ENCODE data around the gene DNAJC5. TPM values are rescaled to one million over a fixed set of nuclear protein-coding genes. Genes with fewer than 3 reads are reported as not detected.
"Not testable (repeated sequence)": the region's sequence is repeated elsewhere in the genome, so short reads cannot be mapped to it uniquely, and the experiment has no call there.

Gene DNAJC5
- total RNA-seq, 2 donors from 2014 or later, result 44.4 to 66.6 TPM

DNA sequence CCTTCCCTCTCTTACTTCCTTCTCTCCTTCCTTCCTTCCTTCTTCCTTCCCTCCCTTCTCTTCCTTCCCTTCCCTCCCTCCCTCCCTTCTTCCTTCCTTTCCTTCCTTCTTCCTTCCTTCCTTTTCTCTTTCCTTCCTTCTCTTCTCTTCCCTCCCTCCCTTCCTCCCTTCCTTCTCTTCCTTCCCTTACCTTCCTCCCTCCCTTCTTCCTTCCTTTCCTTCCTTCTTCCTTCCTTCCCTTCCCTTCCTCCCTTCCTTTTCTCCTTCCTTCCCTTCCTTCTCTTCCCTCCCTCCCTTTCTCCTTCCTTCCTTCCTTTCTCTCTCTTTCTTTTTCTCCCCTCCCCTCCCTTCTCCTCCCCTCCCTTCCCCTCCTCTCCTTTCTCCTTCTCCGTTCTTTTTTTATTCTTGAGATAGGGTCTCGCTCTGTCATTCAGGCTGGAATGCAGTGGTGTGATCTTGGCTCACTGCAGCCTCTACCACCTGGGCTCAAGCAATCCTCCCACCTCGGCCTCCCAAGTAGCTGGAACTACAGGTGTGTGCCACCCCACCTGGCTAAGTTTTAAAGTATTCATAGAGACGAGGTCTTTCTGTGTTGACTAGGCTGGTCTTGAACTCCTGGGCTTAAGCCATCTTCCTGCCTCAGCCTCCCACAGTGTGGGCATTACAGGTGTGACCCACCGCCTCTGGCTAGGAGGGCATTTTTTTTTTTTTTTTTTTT lies 75.9 kb downstream of the DNAJC5 start:
- DNase-seq (ENCODE audit: low spot score), result no peak
- WGBS, result 93% methylated on average over 5 of the region's 5 CpGs

GRCh38 chr20:63971960-63972311 lies 77.0 kb downstream of the DNAJC5 start:
- intact Hi-C loops (cut with DNase I), result loop anchor here (5.0 to 10.0 kb wide), 4 partner anchors 65 to 435 kb away; partner anchors contain the start of gene PTK6
- DNase-seq (ENCODE audit: low spot score); H3K9me3 ChIP-seq; H3K36me3 ChIP-seq; H3K27me3 ChIP-seq (replicated peaks; ENCODE audit: insufficient read depth); H3K27ac ChIP-seq; H3K4me3 ChIP-seq: not testable (repeated sequence)
- peaks cover 23% of the 10 kb centered on the region for H3K4me1 ChIP-seq (replicated peaks)
- WGBS, result 88% methylated on average over 10 of the region's 10 CpGs

More for the DNA sequence above, 75.9 kb downstream of the DNAJC5 start:
- Histone ChIP-seq H3K4me1 (replicated peaks) (peaks cover 23% of the 10 kb centered on the region), H3K27me3 (replicated peaks; ENCODE audit: insufficient read depth) (no peaks in the 10 kb centered on the region), H3K9me3 (no peaks in the 10 kb centered on the region), H3K27ac (peak overlapping the region in 1 of 2 donors; percentile 52), H3K36me3 (no peaks in the 10 kb centered on the region), H3K4me3 (no peak overlapping the region)
- intact Hi-C loops (cut with DNase I), result loop anchor here (5.0 to 10.0 kb wide), 4 partner anchors 64 to 434 kb away; partner anchors contain the start of gene PTK6
- TF ChIP-seq POLR2A (IDR thresholded peaks at IDR 0.05), result no peak
- no peak for TF ChIP-seq CTCF (IDR thresholded peaks at IDR 0.05)
- TF ChIP-seq POLR2AphosphoS5 (IDR thresholded peaks at IDR 0.05), result no peak

DNA sequence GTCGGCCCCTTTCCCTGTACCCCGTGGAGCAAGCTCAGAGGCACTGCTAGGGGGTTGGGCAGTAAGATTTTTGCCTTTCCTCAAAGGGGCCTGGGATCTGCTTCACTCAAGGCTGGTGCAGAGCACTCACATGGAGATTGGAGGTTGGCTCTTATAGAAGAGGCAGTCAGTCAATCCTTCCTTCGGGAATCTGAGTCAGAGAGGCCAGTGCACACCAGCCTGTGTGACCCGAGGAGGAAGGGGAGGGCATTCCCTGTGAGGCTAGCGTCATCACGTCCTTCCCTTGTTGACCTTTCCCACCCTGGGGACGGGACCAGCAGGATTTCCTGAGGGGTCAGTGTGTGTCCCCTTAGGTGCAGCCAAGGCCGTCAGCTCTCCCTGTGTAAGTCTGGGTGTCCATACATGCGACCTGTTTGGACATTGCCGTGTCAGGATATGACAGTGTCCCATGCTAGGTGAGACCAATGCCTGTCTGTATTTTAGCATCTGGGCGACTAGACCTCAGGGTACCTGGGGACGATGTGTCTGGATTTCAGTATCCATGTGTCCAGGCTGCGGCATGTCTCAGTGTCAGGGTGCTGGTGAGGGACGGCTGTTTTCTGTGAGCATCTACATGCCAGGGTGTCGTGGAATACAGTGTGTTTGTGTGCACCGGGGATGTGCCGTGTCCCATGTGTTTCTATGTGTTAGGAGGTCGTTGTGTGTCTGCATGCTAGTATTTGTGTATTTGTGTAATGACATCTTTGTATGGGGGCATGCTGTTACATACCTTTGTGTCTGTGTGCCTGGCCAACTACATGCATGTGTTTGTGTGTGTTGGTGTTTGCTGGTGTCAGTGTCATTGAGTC lies 77.6 kb downstream of the DNAJC5 start:
- H3K27ac ChIP-seq, result no peak overlapping the region
- WGBS, result 83% methylated on average over 18 of the region's 18 CpGs

DNA sequence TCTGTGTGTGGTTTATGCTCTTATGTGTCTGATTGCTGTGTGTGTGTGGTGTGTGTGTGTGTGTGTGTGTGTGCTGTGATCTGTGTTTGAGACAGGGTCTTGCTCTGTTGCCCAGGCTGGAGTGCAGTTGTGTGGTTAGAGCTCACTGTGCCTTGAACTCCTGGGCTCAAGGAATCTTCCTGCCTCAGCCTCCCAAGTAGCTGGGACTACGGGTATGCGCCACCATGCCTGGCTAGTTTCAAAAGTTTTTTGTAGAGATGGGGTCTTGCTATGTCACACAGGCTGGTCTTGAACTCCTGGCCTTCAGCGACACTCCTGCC lies 78.2 kb downstream of the DNAJC5 start:
- no peak overlapping the region for H3K4me3 ChIP-seq
- TF ChIP-seq POLR2A (IDR thresholded peaks at IDR 0.05) (no peak), CTCF (IDR thresholded peaks at IDR 0.05) (no peak), POLR2AphosphoS5 (IDR thresholded peaks at IDR 0.05) (no peak)
- peaks cover 23% of the 10 kb centered on the region for H3K4me1 ChIP-seq (replicated peaks)
- WGBS, result 96% methylated on average over 3 of the region's 3 CpGs
- no peak for DNase-seq (ENCODE audit: low spot score)
- no peaks in the 10 kb centered on the region for H3K9me3 ChIP-seq
- H3K36me3 ChIP-seq, result no peaks in the 10 kb centered on the region
- peak overlapping the region; percentile 65 to 74 for H3K27ac ChIP-seq
- intact Hi-C loops (cut with DNase I), result loop anchor here (5.0 to 10.0 kb wide), 4 partner anchors 66 to 436 kb away; partner anchors contain the start of gene PTK6
- H3K27me3 ChIP-seq (replicated peaks; ENCODE audit: insufficient read depth), result no peaks in the 10 kb centered on the region

More for the DNA sequence above, 77.6 kb downstream of the DNAJC5 start:
- no peak for DNase-seq (ENCODE audit: low spot score)
- Histone ChIP-seq H3K4me3 (no peak overlapping the region), H3K27me3 (replicated peaks; ENCODE audit: insufficient read depth) (no peaks in the 10 kb centered on the region), H3K4me1 (replicated peaks) (peaks cover 23% of the 10 kb centered on the region), H3K9me3 (no peaks in the 10 kb centered on the region), H3K36me3 (no peaks in the 10 kb centered on the region)
- intact Hi-C loops (cut with DNase I), result loop anchor here (5.0 to 10.0 kb wide), 4 partner anchors 65 to 435 kb away; partner anchors contain the start of gene PTK6
- TF ChIP-seq POLR2AphosphoS5 (IDR thresholded peaks at IDR 0.05) (no peak), CTCF (IDR thresholded peaks at IDR 0.05) (no peak), POLR2A (IDR thresholded peaks at IDR 0.05) (no peak)

DNA sequence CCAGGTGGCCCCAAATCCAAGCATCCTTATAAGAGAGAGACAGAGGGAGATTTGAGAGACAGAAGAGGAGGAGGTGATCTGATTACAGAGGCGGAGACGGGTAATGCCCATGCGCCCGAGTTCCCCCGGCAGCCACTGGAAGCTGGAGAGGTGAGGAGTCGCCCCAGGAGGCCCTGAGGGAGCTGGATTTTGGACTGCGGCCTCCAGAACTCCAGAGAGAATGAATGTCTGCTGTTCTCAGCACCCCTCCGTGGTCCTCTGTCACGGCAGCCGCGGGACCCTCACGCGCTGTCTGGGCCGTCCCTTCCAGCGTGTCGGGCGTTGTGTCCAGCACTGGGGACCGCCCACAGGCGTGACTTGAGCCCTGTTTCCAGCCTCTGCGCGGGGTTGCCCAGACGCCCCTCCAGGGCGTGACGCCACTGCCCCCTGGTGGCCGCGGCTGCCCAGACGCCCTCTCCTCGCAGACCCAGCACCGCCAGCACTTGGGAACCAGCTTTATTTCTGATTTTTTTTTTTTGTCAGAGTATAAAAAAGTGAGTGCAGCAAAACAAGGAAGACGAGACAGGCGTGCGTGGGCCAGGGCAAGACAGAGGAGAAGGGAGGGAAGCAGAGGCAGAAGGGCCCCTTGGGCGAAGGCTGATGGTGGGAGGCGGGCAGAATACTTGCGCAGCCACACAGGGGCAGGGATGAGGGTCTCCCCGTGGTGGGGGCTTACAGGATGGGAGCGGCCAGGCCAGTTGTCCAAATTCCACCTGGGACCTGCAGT lies 78.9 kb downstream of the DNAJC5 start:
- Histone ChIP-seq H3K27me3 (replicated peaks; ENCODE audit: insufficient read depth) (no peaks in the 10 kb centered on the region), H3K4me1 (replicated peaks) (peaks cover 17% of the 10 kb centered on the region), H3K27ac (peak overlapping the region; percentile 65 to 74), H3K9me3 (no peaks in the 10 kb centered on the region), H3K36me3 (no peaks in the 10 kb centered on the region), H3K4me3 (peak overlapping the region; percentile 14 to 30)
- 10% methylated on average over 36 of the region's 37 CpGs for WGBS
- intact Hi-C loops (cut with DNase I), result loop anchor here (5.0 to 10.0 kb wide), 4 partner anchors 67 to 437 kb away; partner anchors contain the start of gene PTK6
- TF ChIP-seq POLR2AphosphoS5 (IDR thresholded peaks at IDR 0.05) (peak; percentile 77), CTCF (IDR thresholded peaks at IDR 0.05) (peak; percentile 95 to 99 (median 97)), POLR2A (IDR thresholded peaks at IDR 0.05) (no peak)
- peak; percentile 84 for DNase-seq (ENCODE audit: low spot score)

Data from prostate gland (tissue), 2 donors.